DOHH2 (cell line): ENCODE data around the gene RUNX1.

Source experiments
- H3F3A ChIP-seq: fragments of 200-600 bp; sonication (generic), shearing (Covaris generic); 2 replicates; pipeline ENCODE4 v1.6.0; 2016; ENCODE audit warnings: antibody characterized with exemption, mild to moderate bottlenecking; ENCODE audit not compliant: control insufficient read depth, insufficient read depth
- H3K27ac ChIP-seq: fragments of 200-600 bp; sonication (generic); 2 replicates; pipeline ENCODE4 v1.5.1; 2014; ENCODE audit warnings: low read depth, mild to moderate bottlenecking, low read length, moderate library complexity
- H3K27me3 ChIP-seq: fragments of 200-600 bp; sonication (generic); 2 replicates; pipeline ENCODE4 v1.6.1; 2014; ENCODE audit warnings: mild to moderate bottlenecking, low read length, mixed read lengths; ENCODE audit not compliant: control insufficient read depth
- H3K36me3 ChIP-seq: fragments of 200-600 bp; sonication (generic); 2 replicates; pipeline ENCODE4 v1.6.1; 2014; ENCODE audit warnings: mild to moderate bottlenecking, low read length, moderate library complexity, mixed read lengths; ENCODE audit not compliant: control insufficient read depth
- H3K4me1 ChIP-seq: fragments of 200-600 bp; sonication (generic); 2 replicates; pipeline ENCODE4 v1.6.1; 2014; ENCODE audit warnings: mild to moderate bottlenecking, low read length, mixed read lengths; ENCODE audit not compliant: control insufficient read depth
- H3K4me2 ChIP-seq: fragments of 200-600 bp; sonication (generic); 2 replicates; pipeline ENCODE4 v1.6.0; 2014; ENCODE audit warnings: mild to moderate bottlenecking, low read length, moderate library complexity
- H3K4me3 ChIP-seq: fragments of 200-600 bp; sonication (generic); 2 replicates; pipeline ENCODE4 v1.5.1; 2014; ENCODE audit warnings: mild to moderate bottlenecking, low read length, mixed read lengths
- H3K79me2 ChIP-seq: fragments of 200-600 bp; sonication (generic); 2 replicates; pipeline ENCODE4 v1.6.1; 2014; ENCODE audit warnings: mild to moderate bottlenecking, low read length, mixed read lengths; ENCODE audit not compliant: control insufficient read depth
- H3K9me2 ChIP-seq: fragments of 200-600 bp; sonication (generic); replicated peaks from 2 replicates; pipeline ENCODE4 v1.6.1; 2014; ENCODE audit warnings: mild to moderate bottlenecking, low read length, mixed read lengths; ENCODE audit not compliant: control insufficient read depth
- H3K9me3 ChIP-seq: fragments of 200-600 bp; sonication (generic); 2 replicates; pipeline ENCODE4 v1.6.1; 2014; ENCODE audit warnings: antibody characterized with exemption, low read length, mixed read lengths; ENCODE audit not compliant: control insufficient read depth, insufficient read depth
- H4K20me1 ChIP-seq: fragments of 200-600 bp; sonication (generic); 2 replicates; pipeline ENCODE4 v1.6.0; 2014; ENCODE audit warnings: low read depth, mild to moderate bottlenecking, antibody characterized with exemption, low read length, moderate library complexity; ENCODE audit not compliant: control insufficient read depth, insufficient read depth
- CTCF ChIP-seq: fragments of 200-600 bp; sonication (generic); IDR thresholded peaks from one replicate; pipeline ENCODE4 v1.5.1; 2014; ENCODE audit warnings: antibody characterized with exemption, mild to moderate bottlenecking, low read depth, low read length; ENCODE audit not compliant: poor library complexity, severe bottlenecking
- EZH2phosphoT487 ChIP-seq: fragments of 200-600 bp; sonication (generic); IDR thresholded peaks from 2 replicates; pipeline ENCODE4 v1.6.1; 2017; ENCODE audit warnings: borderline replicate concordance, mild to moderate bottlenecking, antibody characterized with exemption, low read length, moderate library complexity, mixed read lengths

Gene RUNX1

GRCh38 chr21:34852448-34852847 is 196.7 kb downstream of the RUNX1 start:
- H3K27me3 ChIP-seq = no peaks in the 10 kb centered on the region
- H3K4me3 ChIP-seq = no peak overlapping the region
- H3F3A ChIP-seq = no peaks in the 10 kb centered on the region
- H3K4me1 ChIP-seq = peaks cover 4% of the 10 kb centered on the region
- no peaks in the 10 kb centered on the region for H3K9me3 ChIP-seq
- H3K9me2 ChIP-seq = no peaks in the 10 kb centered on the region
- peaks cover 2% of the 10 kb centered on the region; the same call in 1 of the 2 replicates for H3K79me2 ChIP-seq
- H4K20me1 ChIP-seq = no peaks in the 10 kb centered on the region
- H3K36me3 ChIP-seq = peaks cover 86% of the 10 kb centered on the region
- no peak overlapping the region for H3K4me2 ChIP-seq
- H3K27ac ChIP-seq = no peak overlapping the region
- TF ChIP-seq CTCF (no peak), EZH2phosphoT487 (no peak)

GRCh38 chr21:34850166-34850690 is 198.9 kb downstream of the RUNX1 start:
- no peaks in the 10 kb centered on the region for H3K9me2 ChIP-seq
- no peak overlapping the region for H3K27ac ChIP-seq
- no peak for TF ChIP-seq CTCF
- TF ChIP-seq EZH2phosphoT487 = no peak
- no peaks in the 10 kb centered on the region for H3F3A ChIP-seq
- H4K20me1 ChIP-seq = no peaks in the 10 kb centered on the region
- no peak overlapping the region for H3K4me3 ChIP-seq
- H3K9me3 ChIP-seq = no peaks in the 10 kb centered on the region
- peaks cover 4% of the 10 kb centered on the region for H3K79me2 ChIP-seq
- no peaks in the 10 kb centered on the region for H3K27me3 ChIP-seq
- peaks cover 18% of the 10 kb centered on the region for H3K4me1 ChIP-seq
- peaks cover 85% of the 10 kb centered on the region for H3K36me3 ChIP-seq
- H3K4me2 ChIP-seq = no peak overlapping the region

GRCh38 chr21:34846601-34847112 is 202.4 kb downstream of the RUNX1 start:
- Histone ChIP-seq H3K9me3 (no peaks in the 10 kb centered on the region), H3K4me3 (no peak overlapping the region), H3K9me2 (no peaks in the 10 kb centered on the region), H4K20me1 (no peaks in the 10 kb centered on the region), H3F3A (no peaks in the 10 kb centered on the region), H3K27ac (no peak overlapping the region), H3K79me2 (peaks cover 4% of the 10 kb centered on the region; the same call in 1 of the 2 replicates), H3K27me3 (no peaks in the 10 kb centered on the region), H3K36me3 (peaks cover 80% of the 10 kb centered on the region), H3K4me1 (peaks cover 27% of the 10 kb centered on the region), H3K4me2 (no peak overlapping the region)
- TF ChIP-seq CTCF (no peak), EZH2phosphoT487 (no peak)
